Lung microvascular endothelial cell (primary cell): ENCODE results near the gene FAM120AOS. TPM values are rescaled to one million over a fixed set of nuclear protein-coding genes. Genes with fewer than 3 reads are reported as not detected.
"Not testable (repeated sequence)": the region's sequence is repeated elsewhere in the genome, so short reads cannot be mapped to it uniquely, and the experiment has no call there.

ENCODE experiments used
- DNase-seq, 2 donors: peaks; one replicate each; pipeline versions ENCODE4 v3.0.0 to v3.0.0-alpha.2; 2010; ENCODE audit warnings: low read depth in 2 of 2
- total RNA-seq: library from RNA; depleted of rRNA; stranded (reverse); fragments of >200 nt; gene quantifications from 2 replicates; pipeline ENCODE4 v1.2.1, GENCODE V29; 2014

Gene FAM120AOS
- total RNA-seq, 1 donor from 2014 or later, result 27.4 TPM

GRCh38 chr9:93440896-93441580 is 12.3 kb downstream of the FAM120AOS start:
- no peak for DNase-seq

- DNase-seq, result not testable (repeated sequence)
These were observed 14.1 kb downstream of the FAM120AOS start for GRCh38 chr9:93439301-93439700.

GRCh38 chr9:93437996-93438395 is 15.4 kb downstream of the FAM120AOS start:
- DNase-seq, result no peak

- no peak for DNase-seq
These were observed 16.6 kb downstream of the FAM120AOS start for GRCh38 chr9:93436655-93437407.

- no peak for DNase-seq
These were observed 17.2 kb downstream of the FAM120AOS start for GRCh38 chr9:93436218-93436617.

- no peak for DNase-seq
These were observed 18.0 kb downstream of the FAM120AOS start for GRCh38 chr9:93435386-93435785.

GRCh38 chr9:93434056-93434455 is 19.3 kb downstream of the FAM120AOS start:
- DNase-seq, result no peak

GRCh38 chr9:93432964-93433363 is 20.4 kb downstream of the FAM120AOS start:
- DNase-seq, result no peak

GRCh38 chr9:93431539-93432105 is 21.8 kb downstream of the FAM120AOS start:
- DNase-seq, result no peak

GRCh38 chr9:93427655-93428379 is 25.6 kb downstream of the FAM120AOS start:
- DNase-seq, result peak in 1 of 2 donors; percentile 4

- DNase-seq, result peak in 1 of 2 donors; percentile 17
These were observed 30.3 kb downstream of the FAM120AOS start for GRCh38 chr9:93422977-93423616.

GRCh38 chr9:93419023-93419422 is 34.4 kb downstream of the FAM120AOS start:
- no peak for DNase-seq

- no peak for DNase-seq
These were observed 35.8 kb downstream of the FAM120AOS start for GRCh38 chr9:93417538-93417937.

- DNase-seq, result no peak
These were observed 36.7 kb downstream of the FAM120AOS start for GRCh38 chr9:93416530-93417235.

GRCh38 chr9:93415176-93415690 is 38.1 kb downstream of the FAM120AOS start:
- no peak for DNase-seq

- DNase-seq, result no peak
These were observed 39.9 kb downstream of the FAM120AOS start for GRCh38 chr9:93413530-93413929.

GRCh38 chr9:93406371-93406770 is 47.0 kb downstream of the FAM120AOS start:
- DNase-seq, result no peak

- no peak for DNase-seq
These were observed 54.9 kb downstream of the FAM120AOS start for GRCh38 chr9:93398471-93398870.

- DNase-seq, result no peak
These were observed 55.6 kb downstream of the FAM120AOS start for GRCh38 chr9:93397661-93398373.
